Measurements from ENCODE around the gene OR4D5. TPM values are rescaled to one million over a fixed set of nuclear protein-coding genes. Genes with fewer than 3 reads are reported as not detected.

OR4D5 gene
- polyA plus RNA-seq, 1 of the 3 experiments (the other 2 are of a cell fraction), result not detected

DNA sequence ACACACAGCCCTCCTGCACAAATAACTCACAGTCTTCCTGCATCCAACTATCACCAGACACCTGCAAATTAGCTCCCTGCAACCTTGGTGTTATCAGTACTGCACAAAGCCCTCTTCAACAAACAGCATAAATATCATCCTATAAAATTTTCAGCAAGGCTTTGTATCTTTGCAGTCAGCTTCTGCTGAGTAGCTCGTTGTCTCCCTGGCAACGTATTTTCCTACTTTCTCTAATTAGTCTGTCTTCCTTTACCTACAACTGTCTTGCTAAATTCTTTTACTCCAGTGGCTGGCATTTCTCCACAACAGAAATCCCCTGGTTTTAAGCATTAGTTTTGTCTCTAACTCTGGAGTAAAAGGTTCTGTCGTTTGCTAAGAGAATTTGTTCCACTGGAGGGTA lies 33.6 kb upstream of the OR4D5 start:
- 5% methylated on average over 3 of the region's 3 CpGs for WGBS (ENCODE audit: low lambda C conversion rate)
- H3F3A ChIP-seq (replicated peaks; ENCODE audit: insufficient read depth), result no peaks in the 10 kb centered on the region
- TF ChIP-seq TEAD4 (IDR thresholded peaks at IDR 0.05; ENCODE audit: borderline replicate concordance, insufficient read depth) (no peak), GATA2 (CRISPR knock-in tag; IDR thresholded peaks at IDR 0.05) (no peak), RAD21 (IDR thresholded peaks at IDR 0.05; ENCODE audit: low read length) (no peak), RXRA (IDR thresholded peaks at IDR 0.05; ENCODE audit: borderline replicate concordance, low read depth) (no peak), TAF1 (IDR thresholded peaks at IDR 0.05; ENCODE audit: borderline replicate concordance, low read depth, low read length) (no peak), TCF12 (IDR thresholded peaks at IDR 0.05) (no peak), FOSL2 (IDR thresholded peaks at IDR 0.05; ENCODE audit: borderline replicate concordance, low read depth) (no peak), MEF2A (IDR thresholded peaks at IDR 0.05; ENCODE audit: borderline replicate concordance, low read depth) (no peak), PBX3 (IDR thresholded peaks at IDR 0.05) (no peak), RFX5 (IDR thresholded peaks at IDR 0.05; ENCODE audit: low read length) (no peak), POLR2AphosphoS5 (IDR thresholded peaks at IDR 0.05; ENCODE audit: low read depth, low read length) (no peak), RCOR1 (IDR thresholded peaks at IDR 0.05; ENCODE audit: low read length) (no peak), NFIC (IDR thresholded peaks at IDR 0.05; ENCODE audit: borderline replicate concordance) (no peak), EP300 (IDR thresholded peaks at IDR 0.05; ENCODE audit: borderline replicate concordance in 1 of 2, low read depth in 1 of 2, low read length in 1 of 2) (no peak)
- TF ChIP-seq, protein P1, sequence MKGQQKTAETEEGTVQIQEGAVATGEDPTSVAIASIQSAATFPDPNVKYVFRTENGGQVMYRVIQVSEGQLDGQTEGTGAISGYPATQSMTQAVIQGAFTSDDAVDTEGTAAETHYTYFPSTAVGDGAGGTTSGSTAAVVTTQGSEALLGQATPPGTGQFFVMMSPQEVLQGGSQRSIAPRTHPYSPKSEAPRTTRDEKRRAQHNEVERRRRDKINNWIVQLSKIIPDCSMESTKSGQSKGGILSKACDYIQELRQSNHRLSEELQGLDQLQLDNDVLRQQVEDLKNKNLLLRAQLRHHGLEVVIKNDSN (IDR thresholded peaks at IDR 0.05; ENCODE audit: borderline replicate concordance, low read depth), result no peak
- TF ChIP-seq, protein P2, sequence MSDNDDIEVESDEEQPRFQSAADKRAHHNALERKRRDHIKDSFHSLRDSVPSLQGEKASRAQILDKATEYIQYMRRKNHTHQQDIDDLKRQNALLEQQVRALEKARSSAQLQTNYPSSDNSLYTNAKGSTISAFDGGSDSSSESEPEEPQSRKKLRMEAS (IDR thresholded peaks at IDR 0.05; ENCODE audit: low read depth), result no peak
- TF ChIP-seq, protein P3, sequence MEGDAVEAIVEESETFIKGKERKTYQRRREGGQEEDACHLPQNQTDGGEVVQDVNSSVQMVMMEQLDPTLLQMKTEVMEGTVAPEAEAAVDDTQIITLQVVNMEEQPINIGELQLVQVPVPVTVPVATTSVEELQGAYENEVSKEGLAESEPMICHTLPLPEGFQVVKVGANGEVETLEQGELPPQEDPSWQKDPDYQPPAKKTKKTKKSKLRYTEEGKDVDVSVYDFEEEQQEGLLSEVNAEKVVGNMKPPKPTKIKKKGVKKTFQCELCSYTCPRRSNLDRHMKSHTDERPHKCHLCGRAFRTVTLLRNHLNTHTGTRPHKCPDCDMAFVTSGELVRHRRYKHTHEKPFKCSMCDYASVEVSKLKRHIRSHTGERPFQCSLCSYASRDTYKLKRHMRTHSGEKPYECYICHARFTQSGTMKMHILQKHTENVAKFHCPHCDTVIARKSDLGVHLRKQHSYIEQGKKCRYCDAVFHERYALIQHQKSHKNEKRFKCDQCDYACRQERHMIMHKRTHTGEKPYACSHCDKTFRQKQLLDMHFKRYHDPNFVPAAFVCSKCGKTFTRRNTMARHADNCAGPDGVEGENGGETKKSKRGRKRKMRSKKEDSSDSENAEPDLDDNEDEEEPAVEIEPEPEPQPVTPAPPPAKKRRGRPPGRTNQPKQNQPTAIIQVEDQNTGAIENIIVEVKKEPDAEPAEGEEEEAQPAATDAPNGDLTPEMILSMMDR (IDR thresholded peaks at IDR 0.05), result no peak
- TF ChIP-seq, protein P4, sequence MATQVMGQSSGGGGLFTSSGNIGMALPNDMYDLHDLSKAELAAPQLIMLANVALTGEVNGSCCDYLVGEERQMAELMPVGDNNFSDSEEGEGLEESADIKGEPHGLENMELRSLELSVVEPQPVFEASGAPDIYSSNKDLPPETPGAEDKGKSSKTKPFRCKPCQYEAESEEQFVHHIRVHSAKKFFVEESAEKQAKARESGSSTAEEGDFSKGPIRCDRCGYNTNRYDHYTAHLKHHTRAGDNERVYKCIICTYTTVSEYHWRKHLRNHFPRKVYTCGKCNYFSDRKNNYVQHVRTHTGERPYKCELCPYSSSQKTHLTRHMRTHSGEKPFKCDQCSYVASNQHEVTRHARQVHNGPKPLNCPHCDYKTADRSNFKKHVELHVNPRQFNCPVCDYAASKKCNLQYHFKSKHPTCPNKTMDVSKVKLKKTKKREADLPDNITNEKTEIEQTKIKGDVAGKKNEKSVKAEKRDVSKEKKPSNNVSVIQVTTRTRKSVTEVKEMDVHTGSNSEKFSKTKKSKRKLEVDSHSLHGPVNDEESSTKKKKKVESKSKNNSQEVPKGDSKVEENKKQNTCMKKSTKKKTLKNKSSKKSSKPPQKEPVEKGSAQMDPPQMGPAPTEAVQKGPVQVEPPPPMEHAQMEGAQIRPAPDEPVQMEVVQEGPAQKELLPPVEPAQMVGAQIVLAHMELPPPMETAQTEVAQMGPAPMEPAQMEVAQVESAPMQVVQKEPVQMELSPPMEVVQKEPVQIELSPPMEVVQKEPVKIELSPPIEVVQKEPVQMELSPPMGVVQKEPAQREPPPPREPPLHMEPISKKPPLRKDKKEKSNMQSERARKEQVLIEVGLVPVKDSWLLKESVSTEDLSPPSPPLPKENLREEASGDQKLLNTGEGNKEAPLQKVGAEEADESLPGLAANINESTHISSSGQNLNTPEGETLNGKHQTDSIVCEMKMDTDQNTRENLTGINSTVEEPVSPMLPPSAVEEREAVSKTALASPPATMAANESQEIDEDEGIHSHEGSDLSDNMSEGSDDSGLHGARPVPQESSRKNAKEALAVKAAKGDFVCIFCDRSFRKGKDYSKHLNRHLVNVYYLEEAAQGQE (IDR thresholded peaks at IDR 0.05; ENCODE audit: low read depth, low read length), result no peak

More for the DNA sequence above, 33.6 kb upstream of the OR4D5 start:
- no peaks in the 10 kb centered on the region for H3K9me3 ChIP-seq
- no peaks in the 10 kb centered on the region for H3K27me3 ChIP-seq (ENCODE audit: insufficient read depth)
- H3K4me3 ChIP-seq (ENCODE audit: low read depth in 2 of 2, low read length in 1 of 2), result no peak overlapping the region
- POLR2A ChIA-PET, result no interaction called here
- no peaks in the 10 kb centered on the region for H3K4me1 ChIP-seq (ENCODE audit: control insufficient read depth in 1 of 2, insufficient read depth in 2 of 2, low read depth in 1 of 2, low read length in 1 of 2)
- no peak overlapping the region for H3K9ac ChIP-seq
- H3K4me2 ChIP-seq, result no peak overlapping the region
- no peaks in the 10 kb centered on the region for H4K20me1 ChIP-seq (ENCODE audit: insufficient read depth)
- CTCF ChIA-PET, result no interaction called here
- no peaks in the 10 kb centered on the region for H3K36me3 ChIP-seq (replicated peaks in 1 of 2; ENCODE audit: control insufficient read depth in 1 of 2, insufficient read depth in 2 of 2, low read length in 1 of 2)
- H3K9me2 ChIP-seq, result no peaks in the 10 kb centered on the region
- H3K79me2 ChIP-seq (ENCODE audit: insufficient read depth), result no peaks in the 10 kb centered on the region
- no peak overlapping the region for H3K27ac ChIP-seq (ENCODE audit: low read depth in 2 of 2, low read length in 1 of 2)
- no peak for DNase-seq
- H2AFZ ChIP-seq (ENCODE audit: low read depth), result no peak overlapping the region

Measured in SK-N-SH (cell line).